Right lobe of liver (tissue), 4 donors: ENCODE measurements around the gene FABP3.

Experiments
- CTCF ChIP-seq, 4 donors: fragments of 200-600 bp in 3 of 4; fragments of 450-650 bp in 1 of 4; IDR thresholded peaks; one replicate each; pipeline versions ENCODE4 v1.5.1 to v1.8.0; 2016 to 2022; ENCODE audit warnings: antibody characterized with exemption in 4 of 4, mild to moderate bottlenecking in 2 of 4
- POLR2A ChIP-seq: fragments of 450-650 bp; IDR thresholded peaks from one replicate; pipeline ENCODE4 v1.6.1; 2017; ENCODE audit warnings: antibody characterized with exemption, mild to moderate bottlenecking
- donor health status: DM: no; HTN: no; CAD: no.
- donor health status: DM: no; HTN: no; CAD: no.
- donor health status: DM: no; HTN: yes; CAD: no.

GRCh38 chr1:31405578-31406245, 32.8 kb upstream of the FABP3 start:
- TF ChIP-seq CTCF (IDR thresholded peaks at IDR 0.05) (no peak), POLR2A (no peak)
